Fibroblast of villous mesenchyme (primary cell): ENCODE data around the gene NCKAP5L. TPM values are rescaled to one million over a fixed set of nuclear protein-coding genes. Genes with fewer than 3 reads are reported as not detected.

Source experiments
- DNase-seq: peaks from one replicate; pipeline ENCODE4 v3.0.0-alpha.2; 2010; ENCODE audit warnings: low read depth
- H3K4me3 ChIP-seq: 2 replicates; pipeline ENCODE4 v1.5.1; 2011; ENCODE audit warnings: low read depth, mild to moderate bottlenecking, low read length
- total RNA-seq: library from RNA; depleted of rRNA; stranded (reverse); fragments of >200 nt; gene quantifications from 2 replicates; pipeline ENCODE4 v1.2.3, GENCODE V29; 2012
- TF ChIP-seq, protein P1 (sequence below): IDR thresholded peaks from 2 replicates; pipeline ENCODE4 v1.5.1; 2012; ENCODE audit warnings: low read depth, mild to moderate bottlenecking, low read length; ENCODE audit not compliant: insufficient read depth

Gene NCKAP5L
- total RNA-seq, 1 donor = 34.1 TPM

DNA sequence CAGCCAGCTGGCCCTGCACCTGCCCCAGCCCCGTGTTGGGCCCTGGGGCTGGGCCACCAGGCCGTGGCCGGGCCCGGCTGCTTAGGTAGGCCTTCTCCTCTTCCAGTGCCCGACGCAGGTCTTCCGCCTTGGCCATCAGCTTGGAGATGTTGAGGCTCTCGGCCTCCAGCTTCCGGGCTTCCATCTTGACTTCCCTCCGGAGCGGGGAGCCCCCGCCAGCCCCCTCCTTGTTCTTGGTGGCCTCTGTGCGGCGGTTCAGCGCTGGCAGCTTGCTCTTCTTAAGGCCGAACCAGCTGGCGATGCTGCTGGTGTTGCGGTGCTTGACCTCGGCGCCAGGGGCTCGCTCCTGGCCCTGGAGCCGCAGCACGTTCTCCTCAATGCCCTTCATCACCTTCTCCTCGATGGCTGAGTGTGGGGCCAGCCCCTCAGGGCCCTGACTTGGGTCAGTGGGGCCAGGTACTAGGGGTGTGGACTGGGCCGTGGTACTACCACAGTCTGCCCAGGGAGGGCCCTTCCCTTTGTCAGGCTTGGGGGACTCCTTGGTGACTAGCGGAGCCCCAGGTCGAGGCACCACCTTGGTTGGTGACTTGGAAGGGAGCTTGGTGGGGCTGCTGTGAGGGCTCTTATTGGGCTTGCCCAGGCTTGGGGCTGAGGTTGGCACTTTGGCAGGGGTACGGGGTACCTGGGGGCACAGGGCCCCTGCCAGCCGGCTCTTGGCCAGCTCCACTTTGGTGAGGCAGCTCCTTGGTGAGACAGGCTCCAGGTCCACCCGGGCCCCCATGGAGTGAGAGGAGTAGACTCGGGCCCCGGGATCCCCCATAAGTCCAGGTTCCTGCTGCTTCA, 33.2 kb downstream of the NCKAP5L start:
- no peak overlapping the region for H3K4me3 ChIP-seq
- TF ChIP-seq, protein P1, sequence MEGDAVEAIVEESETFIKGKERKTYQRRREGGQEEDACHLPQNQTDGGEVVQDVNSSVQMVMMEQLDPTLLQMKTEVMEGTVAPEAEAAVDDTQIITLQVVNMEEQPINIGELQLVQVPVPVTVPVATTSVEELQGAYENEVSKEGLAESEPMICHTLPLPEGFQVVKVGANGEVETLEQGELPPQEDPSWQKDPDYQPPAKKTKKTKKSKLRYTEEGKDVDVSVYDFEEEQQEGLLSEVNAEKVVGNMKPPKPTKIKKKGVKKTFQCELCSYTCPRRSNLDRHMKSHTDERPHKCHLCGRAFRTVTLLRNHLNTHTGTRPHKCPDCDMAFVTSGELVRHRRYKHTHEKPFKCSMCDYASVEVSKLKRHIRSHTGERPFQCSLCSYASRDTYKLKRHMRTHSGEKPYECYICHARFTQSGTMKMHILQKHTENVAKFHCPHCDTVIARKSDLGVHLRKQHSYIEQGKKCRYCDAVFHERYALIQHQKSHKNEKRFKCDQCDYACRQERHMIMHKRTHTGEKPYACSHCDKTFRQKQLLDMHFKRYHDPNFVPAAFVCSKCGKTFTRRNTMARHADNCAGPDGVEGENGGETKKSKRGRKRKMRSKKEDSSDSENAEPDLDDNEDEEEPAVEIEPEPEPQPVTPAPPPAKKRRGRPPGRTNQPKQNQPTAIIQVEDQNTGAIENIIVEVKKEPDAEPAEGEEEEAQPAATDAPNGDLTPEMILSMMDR = no peak
- no peak for DNase-seq

DNA sequence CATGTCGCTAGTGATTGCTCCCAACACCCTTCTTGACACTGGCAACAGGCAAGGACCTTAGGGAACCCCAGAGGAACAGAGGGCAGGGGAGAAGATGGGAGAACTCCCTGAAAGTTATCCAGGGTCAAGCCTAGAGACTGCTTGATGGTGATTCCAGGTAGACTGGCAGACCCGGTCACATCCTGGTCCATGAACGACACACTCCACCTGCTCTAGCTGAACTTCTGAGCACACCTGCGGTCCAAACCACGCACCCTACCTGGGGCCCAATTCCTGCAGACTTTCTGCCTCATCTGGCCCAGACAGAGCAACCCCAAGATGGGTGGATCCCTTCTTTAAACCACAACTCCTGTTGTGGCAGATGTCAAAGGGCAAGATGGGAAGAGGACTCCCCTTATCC, 34.2 kb downstream of the NCKAP5L start:
- no peak overlapping the region for H3K4me3 ChIP-seq
- TF ChIP-seq, protein P1 = no peak
- no peak for DNase-seq

DNA sequence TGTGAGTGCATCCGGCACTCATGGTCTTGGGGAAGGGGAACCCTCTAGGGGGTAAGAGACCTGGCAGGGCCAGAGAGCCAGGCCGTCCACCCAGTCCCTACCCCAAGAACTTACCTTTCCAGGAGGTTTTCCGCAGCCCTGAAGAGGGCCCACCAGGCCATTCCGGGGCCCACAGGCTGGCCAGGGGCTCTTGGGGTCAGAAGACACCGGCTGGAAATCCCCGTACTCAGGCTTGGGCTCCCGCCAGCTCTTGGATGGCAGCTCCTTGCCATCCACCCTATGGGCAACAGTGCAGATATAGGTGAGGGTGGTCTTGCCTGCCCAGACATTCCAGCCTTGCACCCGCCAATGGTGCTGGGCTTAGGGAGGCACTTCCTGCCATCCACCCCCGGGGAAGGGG, 34.6 kb downstream of the NCKAP5L start:
- TF ChIP-seq, protein P1 = no peak
- no peak for DNase-seq

DNA sequence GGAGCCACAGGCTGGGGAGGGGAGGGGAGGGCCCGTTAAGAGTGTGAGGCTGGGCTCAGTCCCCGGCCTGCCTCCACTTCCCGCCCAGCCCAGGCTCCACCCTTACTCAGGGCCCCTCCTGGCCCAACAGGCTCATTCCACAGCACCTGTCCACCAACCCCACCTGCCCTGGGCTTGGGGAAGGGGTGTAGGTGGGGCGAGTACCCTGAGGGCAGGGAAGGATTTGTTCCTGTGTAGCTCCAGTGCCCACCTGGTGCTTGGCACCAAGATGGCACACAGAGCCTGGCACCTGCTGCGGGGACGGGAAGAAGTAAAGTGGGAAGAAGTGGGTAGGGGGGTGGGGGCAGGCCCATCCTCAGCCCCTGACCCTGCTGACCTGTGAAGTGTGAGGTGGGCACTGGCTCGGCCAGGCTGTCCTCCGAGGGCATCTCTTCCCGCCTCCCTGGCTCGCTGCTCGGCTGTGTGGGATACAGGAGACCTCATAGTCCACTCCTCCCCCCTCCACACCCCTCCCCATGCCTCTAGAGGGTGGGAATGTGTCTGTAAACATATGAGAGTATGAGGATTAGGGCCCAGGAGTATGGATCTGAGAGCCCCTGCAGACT, 35.1 kb downstream of the NCKAP5L start:
- DNase-seq = no peak
- H3K4me3 ChIP-seq = no peak overlapping the region
- TF ChIP-seq, protein P1 = no peak

More for the DNA sequence above, 34.6 kb downstream of the NCKAP5L start:
- no peak overlapping the region for H3K4me3 ChIP-seq

DNA sequence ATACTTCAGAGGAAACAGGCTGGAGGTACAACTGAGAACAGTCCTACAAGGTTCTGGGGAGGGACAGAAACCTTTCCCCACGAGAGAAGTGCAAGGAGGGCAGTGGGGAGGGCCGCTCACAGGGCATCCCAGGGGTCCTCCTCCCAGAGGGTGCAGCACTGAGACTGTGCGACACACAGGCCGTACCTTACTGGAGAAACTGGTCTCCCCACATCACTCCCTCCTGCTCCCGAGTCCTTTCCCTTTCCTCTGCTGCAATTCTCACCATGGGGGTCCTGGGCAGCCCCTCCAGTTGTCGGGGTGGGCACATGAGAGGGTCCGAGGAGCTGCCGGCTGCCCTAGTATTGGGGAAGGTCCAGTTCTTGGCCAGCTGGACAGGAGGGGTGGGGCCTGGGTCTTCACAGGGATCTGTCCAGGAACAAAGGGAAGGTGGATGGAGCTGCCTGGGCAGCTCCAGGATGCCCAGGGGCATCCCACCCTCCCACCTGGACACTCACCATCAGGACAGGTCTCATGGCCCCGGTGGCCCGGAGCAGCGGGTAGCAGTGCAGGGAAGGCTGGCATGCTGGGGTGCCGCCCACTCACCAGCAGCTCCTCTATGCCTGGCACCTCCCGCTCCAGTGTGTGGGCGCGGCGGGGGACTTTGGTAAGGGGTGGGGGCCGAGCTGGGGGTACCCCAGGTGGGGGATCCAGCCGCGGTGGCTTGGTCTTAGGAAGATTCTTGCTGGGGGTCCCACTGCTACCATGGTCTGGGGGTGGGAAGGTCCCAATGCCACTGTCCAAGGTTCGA, 35.8 kb downstream of the NCKAP5L start:
- DNase-seq = no peak
- TF ChIP-seq, protein P1 = no peak
- H3K4me3 ChIP-seq = no peak overlapping the region

DNA sequence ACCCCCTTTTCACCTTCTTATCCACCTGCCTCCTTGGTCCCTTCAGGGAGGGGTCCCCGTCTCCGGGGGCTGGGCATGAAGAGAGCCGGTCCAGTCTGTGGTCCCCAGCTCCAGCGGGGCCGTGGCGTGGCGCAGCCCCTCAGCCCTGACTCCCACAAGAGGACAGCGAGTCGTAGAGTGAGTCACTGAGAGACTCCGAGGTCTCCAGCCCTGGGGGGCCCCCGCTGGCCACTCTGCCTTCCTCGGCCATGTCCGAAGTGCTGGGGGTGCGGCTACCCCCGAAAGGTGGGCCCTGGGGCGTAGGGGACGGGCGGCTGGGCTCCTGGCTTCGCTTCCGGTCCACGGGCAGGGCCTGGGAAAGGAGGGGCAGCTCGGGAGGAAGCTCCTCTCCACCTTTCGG, 36.5 kb downstream of the NCKAP5L start:
- TF ChIP-seq, protein P1 = no peak
- no peak for DNase-seq
- H3K4me3 ChIP-seq = no peak overlapping the region
